OCI-LY1 (cell line): Measurements from ENCODE around the gene SETDB1.

Experiments
- CTCF ChIP-seq: fragments of 200-600 bp; sonication (generic), shearing (Covaris generic); IDR thresholded peaks from 2 replicates; pipeline ENCODE4 v1.5.1; 2017; ENCODE audit warnings: mild to moderate bottlenecking, antibody characterized with exemption, low read length, moderate library complexity, mixed read lengths
- EZH2 ChIP-seq: fragments of 200-600 bp; sonication (generic), shearing (Covaris generic); IDR thresholded peaks from 2 replicates; pipeline ENCODE4 v1.8.0; 2017; ENCODE audit warnings: borderline replicate concordance, mixed run types, mild to moderate bottlenecking, antibody characterized with exemption, low read length, moderate library complexity, mixed read lengths

GRCh38 chr1:150902751-150903150, 23.4 kb upstream of the SETDB1 start:
- TF ChIP-seq CTCF: no peak
- no peak for TF ChIP-seq EZH2
